Chondrocyte (in vitro differentiated cells): ENCODE results near the gene DUXA. TPM values are rescaled to one million over a fixed set of nuclear protein-coding genes. Genes with fewer than 3 reads are reported as not detected.

Experiments used
- DNase-seq: peaks from one replicate; pipeline ENCODE4 v3.0.0; 2021; ENCODE audit warnings: mixed read lengths, low spot score
- H3K27ac Mint-ChIP-seq: one replicate; pipeline ENCODE4 v1.8.0; 2021; ENCODE audit warnings: mild to moderate bottlenecking, moderate library complexity, mixed read lengths; ENCODE audit not compliant: unreplicated experiment
- H3K27me3 Mint-ChIP-seq: 2 replicates; pipeline ENCODE4 v1.8.0; 2021; ENCODE audit warnings: low read depth, mixed read lengths
- H3K36me3 Mint-ChIP-seq: 2 replicates; pipeline ENCODE4 v1.8.0; 2021; ENCODE audit warnings: low read depth, mixed read lengths
- H3K4me1 Mint-ChIP-seq: 2 replicates; pipeline ENCODE4 v1.8.0; 2021; ENCODE audit warnings: low read depth, mild to moderate bottlenecking, mixed read lengths
- H3K4me3 Mint-ChIP-seq: one replicate; pipeline ENCODE4 v1.8.0; 2021; ENCODE audit warnings: mild to moderate bottlenecking, moderate library complexity, mixed read lengths; ENCODE audit not compliant: unreplicated experiment
- H3K9me3 Mint-ChIP-seq: 2 replicates; pipeline ENCODE4 v1.8.0; 2021; ENCODE audit warnings: low read depth, mixed read lengths
- CTCF ChIP-seq: fragments of 200-600 bp; sonication (generic); IDR thresholded peaks from 2 replicates; pipeline ENCODE4 v1.5.0; 2021; ENCODE audit warnings: antibody characterized with exemption, mild to moderate bottlenecking, moderate library complexity
- total RNA-seq: library from RNA; stranded (reverse); gene quantifications from 3 replicates; pipeline ENCODE4 v1.2.1, GENCODE V29; 2021

The DUXA gene
- total RNA-seq, 1 donor from 2014 or later, result not detected

GRCh38 chr19:57105976-57106721, 61.1 kb downstream of the DUXA start:
- H3K27ac Mint-ChIP-seq, result no peak overlapping the region
- H3K27me3 Mint-ChIP-seq, result no peaks in the 10 kb centered on the region
- TF ChIP-seq CTCF, result no peak
- no peak overlapping the region for H3K4me3 Mint-ChIP-seq
- H3K9me3 Mint-ChIP-seq, result peaks cover 22% of the 10 kb centered on the region
- H3K4me1 Mint-ChIP-seq, result no peaks in the 10 kb centered on the region
- no peak for DNase-seq
- H3K36me3 Mint-ChIP-seq, result peaks cover 3% of the 10 kb centered on the region

Other genes with a start within 250 kb of the DUXA start
- not detected in 3 replicates for gene USP29, start 47.5 kb downstream of the DUXA start, total RNA-seq
- gene ZIM3, start 22.3 kb downstream of the DUXA start, total RNA-seq, result not detected in 3 replicates
- gene ZNF264, start 24.0 kb upstream of the DUXA start, total RNA-seq, result 29.8 to 35.4 TPM (median 35.0 TPM) in 3 replicates
- gene AURKC, start 63.5 kb upstream of the DUXA start, total RNA-seq, result 0.72 to 0.82 TPM (median 0.75 TPM) in 3 replicates
- 24.3 to 25.5 TPM (median 25.1 TPM) in 3 replicates for gene ZNF805, start 73.1 kb upstream of the DUXA start, total RNA-seq
- 77.3 to 81.4 TPM (median 79.1 TPM) in 3 replicates for gene ZNF460, start 113.0 kb upstream of the DUXA start, total RNA-seq
- gene ZNF543, start 153.0 kb upstream of the DUXA start, total RNA-seq, result 5.1 to 6.7 TPM (median 5.3 TPM) in 3 replicates
- 7.5 to 9.6 TPM (median 8.0 TPM) in 3 replicates for gene ZNF304, start 183.8 kb upstream of the DUXA start, total RNA-seq
- 9.9 to 12.1 TPM (median 10.7 TPM) in 3 replicates for gene TRAPPC2B, start 196.1 kb upstream of the DUXA start, total RNA-seq
- gene ZNF547, start 196.1 kb upstream of the DUXA start, total RNA-seq, result 2.4 to 7.1 TPM (median 2.9 TPM) in 3 replicates
- 15.1 to 22.2 TPM (median 15.6 TPM) in 3 replicates for gene ZNF548, start 222.4 kb upstream of the DUXA start, total RNA-seq
- 6.1 to 12.3 TPM (median 6.9 TPM) in 3 replicates for gene ZNF17, start 243.7 kb upstream of the DUXA start, total RNA-seq